IMR-90 (cell line): Measurements from ENCODE around the gene EFCC1. TPM values are rescaled to one million over a fixed set of nuclear protein-coding genes. Genes with fewer than 3 reads are reported as not detected.
A peak's percentile ranks its signal among the peaks of the same experiment; 100 is the strongest.

Experiments
- ATAC-seq: fragments of 200-7000 bp; cut with Tn5 transposase; 2 replicates; pipeline ENCODE4 v1.9.1; 2020; ENCODE audit warnings: low read depth, mild to moderate bottlenecking, moderate library complexity
- BruUV-seq: library from RNA; stranded (reverse); fragments of 400-500 nt; replicated peaks from 2 replicates; lab custom pipeline; 2021; lab: Mats Ljungman, UMichigan
- CTCF ChIA-PET: fragments of 300-600 bp; formaldehyde crosslinking; extraction: SDS; loops from one replicate; lab custom pipeline; 2021; ENCODE audit warnings: antibody characterized with exemption; lab: Yijun Ruan, JAX
- POLR2A ChIA-PET: fragments of 300-600 bp; sonication (Branson Sonifier 250); formaldehyde crosslinking; loops from one replicate; lab custom pipeline; 2022; ENCODE audit warnings: antibody characterized with exemption; ENCODE audit not compliant: unreplicated experiment; lab: Charles Lee
- DNase-seq: peaks from one replicate; pipeline ENCODE4 v3.0.0; 2013
- H2AFZ ChIP-seq: replicated peaks from 2 replicates; pipeline ENCODE3; 2013; ENCODE audit warnings: low read length, mild to moderate bottlenecking; ENCODE audit not compliant: poor library complexity
- H2AK5ac ChIP-seq: 2 replicates; pipeline ENCODE4 v1.6.1; 2013; ENCODE audit warnings: low read depth, low read length, inconsistent platforms
- H2AK9ac ChIP-seq: replicated peaks from 2 replicates; pipeline ENCODE3; 2013; ENCODE audit warnings: mild to moderate bottlenecking, low read depth, low read length, moderate library complexity; ENCODE audit not compliant: poor library complexity
- H2BK120ac ChIP-seq: 2 replicates; pipeline ENCODE4 v1.6.1; 2013; ENCODE audit warnings: low read depth, low read length, inconsistent platforms
- H2BK15ac ChIP-seq: 3 replicates; pipeline ENCODE4 v1.6.1; 2013; ENCODE audit warnings: low read depth, low read length, inconsistent platforms
- H2BK20ac ChIP-seq: 2 replicates; pipeline ENCODE4 v1.6.1; 2013; ENCODE audit warnings: low read depth, mild to moderate bottlenecking, inconsistent platforms, low read length, moderate library complexity
- H2BK5ac ChIP-seq: 2 replicates; pipeline ENCODE4 v1.6.1; 2013; ENCODE audit warnings: mild to moderate bottlenecking, low read depth, low read length, inconsistent platforms; ENCODE audit not compliant: poor library complexity, severe bottlenecking
- H3K14ac ChIP-seq: replicated peaks from 2 replicates; pipeline ENCODE4 v1.6.1; 2013; ENCODE audit warnings: low read depth, low read length, inconsistent platforms
- H3K18ac ChIP-seq: 2 replicates; pipeline ENCODE4 v1.6.1; 2013; ENCODE audit warnings: low read depth, low read length, control low read depth
- H3K23ac ChIP-seq: 2 replicates; pipeline ENCODE4 v1.6.1; 2013; ENCODE audit warnings: low read depth, low read length, inconsistent platforms
- H3K27ac ChIP-seq: 2 replicates; pipeline ENCODE4 v1.5.1; 2013; ENCODE audit warnings: mild to moderate bottlenecking, control low read depth, low read length; ENCODE audit not compliant: insufficient read depth
- H3K27me3 ChIP-seq: 2 replicates; pipeline ENCODE4 v1.6.1; 2013; ENCODE audit warnings: low read length; ENCODE audit not compliant: control insufficient read depth, insufficient read depth
- H3K36me3 ChIP-seq: 2 replicates; pipeline ENCODE4 v1.6.1; 2013; ENCODE audit warnings: low read length, mixed read lengths; ENCODE audit not compliant: control insufficient read depth, insufficient read depth
- H3K4ac ChIP-seq: 2 replicates; pipeline ENCODE4 v1.6.1; 2013; ENCODE audit warnings: low read depth, low read length, inconsistent platforms
- H3K4me1 ChIP-seq: 2 replicates; pipeline ENCODE4 v1.6.1; 2013; ENCODE audit warnings: low read length, mixed read lengths; ENCODE audit not compliant: control insufficient read depth, insufficient read depth
- H3K4me2 ChIP-seq: 2 replicates; pipeline ENCODE4 v1.6.1; 2013; ENCODE audit warnings: low read depth, mild to moderate bottlenecking, control low read depth, low read length, moderate library complexity
- H3K4me3 ChIP-seq: 2 replicates; pipeline ENCODE4 v1.5.1; 2013; ENCODE audit warnings: low read depth, mild to moderate bottlenecking, control low read depth, low read length, moderate library complexity; ENCODE audit not compliant: insufficient read depth
- H3K56ac ChIP-seq: 2 replicates; pipeline ENCODE4 v1.6.1; 2013; ENCODE audit warnings: low read length, inconsistent platforms; ENCODE audit not compliant: insufficient read depth; ENCODE audit errors: extremely low read depth
- H3K79me1 ChIP-seq, 2 experiments: 2 replicates each; pipeline ENCODE4 v1.6.1; 2013; ENCODE audit warnings: low read length in 2 of 2, inconsistent platforms in 1 of 2, low read depth in 1 of 2
- H3K9ac ChIP-seq: 2 replicates; pipeline ENCODE4 v1.6.1; 2013; ENCODE audit warnings: low read depth, low read length, control low read depth
- H3K9me1 ChIP-seq: 2 replicates; pipeline ENCODE4 v1.6.1; 2013; ENCODE audit warnings: low read length, inconsistent platforms; ENCODE audit not compliant: insufficient read depth
- H3K9me3 ChIP-seq: 2 replicates; pipeline ENCODE4 v1.6.1; 2013; ENCODE audit warnings: low read length; ENCODE audit not compliant: control insufficient read depth, insufficient read depth
- H4K20me1 ChIP-seq: 2 replicates; pipeline ENCODE4 v1.6.1; 2013; ENCODE audit warnings: low read length, inconsistent platforms; ENCODE audit not compliant: insufficient read depth
- H4K5ac ChIP-seq: 2 replicates; pipeline ENCODE4 v1.6.1; 2013; ENCODE audit warnings: mild to moderate bottlenecking, low read depth, low read length, control low read depth
- H4K8ac ChIP-seq, 2 experiments: 2 replicates each; pipeline ENCODE4 v1.6.1; 2013; ENCODE audit warnings: low read depth in 2 of 2, low read length in 2 of 2, control low read depth in 1 of 2, inconsistent platforms in 1 of 2
- H4K91ac ChIP-seq: 2 replicates; pipeline ENCODE4 v1.6.1; 2013; ENCODE audit warnings: low read depth, low read length, inconsistent platforms; ENCODE audit not compliant: insufficient read depth
- BHLHE40 ChIP-seq: fragments of 150-350 bp; IDR thresholded peaks from 2 replicates; pipeline ENCODE4 v1.6.1; 2016; ENCODE audit warnings: mild to moderate bottlenecking, low read depth, low read length
- ELK1 ChIP-seq: fragments of 150-350 bp; IDR thresholded peaks from 2 replicates; pipeline ENCODE4 v1.6.1; 2016; ENCODE audit warnings: low read depth, mild to moderate bottlenecking, low read length, moderate library complexity, borderline replicate concordance
- FOS ChIP-seq: fragments of 150-350 bp; IDR thresholded peaks from 2 replicates; pipeline ENCODE4 v1.6.1; 2016; ENCODE audit warnings: low read depth, low read length
- MAZ ChIP-seq: IDR thresholded peaks from 2 replicates; pipeline ENCODE4 v1.6.1; 2012; ENCODE audit warnings: low read depth, mild to moderate bottlenecking, low read length, improper control_type of control experiment, moderate library complexity, borderline replicate concordance
- MXI1 ChIP-seq: IDR thresholded peaks from 2 replicates; pipeline ENCODE4 v1.6.1; 2012; ENCODE audit warnings: low read depth, mild to moderate bottlenecking, low read length, moderate library complexity, borderline replicate concordance
- RAD21 ChIP-seq: IDR thresholded peaks from 2 replicates; pipeline ENCODE4 v1.6.1; 2012; ENCODE audit warnings: low read length, improper control_type of control experiment
- RCOR1 ChIP-seq: IDR thresholded peaks from 2 replicates; pipeline ENCODE4 v1.6.1; 2012; ENCODE audit warnings: mild to moderate bottlenecking, low read length, improper control_type of control experiment; ENCODE audit not compliant: insufficient replicate concordance
- RFX5 ChIP-seq: IDR thresholded peaks from 2 replicates; pipeline ENCODE4 v1.8.0; 2012; ENCODE audit warnings: low read depth, mild to moderate bottlenecking, low read length, moderate library complexity
- SMC3 ChIP-seq: fragments of 150-350 bp; IDR thresholded peaks from 2 replicates; pipeline ENCODE4 v1.6.1; 2016; ENCODE audit warnings: low read depth, mild to moderate bottlenecking, antibody characterized with exemption, low read length, moderate library complexity
- USF2 ChIP-seq: fragments of 150-350 bp; IDR thresholded peaks from 2 replicates; pipeline ENCODE4 v1.6.1; 2017; ENCODE audit warnings: mild to moderate bottlenecking, antibody characterized with exemption, low read length, low read depth
- WGBS, 2 experiments: methylation state at CpG; one replicate each; pipeline versions ENCODE4 v1.1.5 to v1.1.7; 2013; ENCODE audit warnings: missing lambda C conversion rate in 2 of 2; ENCODE audit not compliant: insufficient read length in 1 of 2; ENCODE audit errors: extremely low coverage in 2 of 2; 5-methylcytosine and 5-hydroxymethylcytosine counted together
- dilution Hi-C: fragments of 300-500 bp; cut with HindIII; formaldehyde crosslinking; loops from one replicate; pipeline ENCODE4 v1.14.3; 2018; ENCODE audit warnings: low sequenced_read_pairs; ENCODE audit not compliant: unreplicated experiment
- in situ Hi-C: fragments of 300-500 bp; cut with MboI; formaldehyde crosslinking; loops from 3 replicates; pipeline ENCODE4 v1.14.3; 2019; ENCODE audit warnings: low sequenced_read_pairs, inconsistent platforms, mixed read lengths
- intact Hi-C: fragments of 100-400 bp; cut with micrococcal nuclease; formaldehyde crosslinking; loops from 2 replicates; pipeline ENCODE4 v1.10.0; 2022
- polyA plus RNA-seq, 3 experiments: library from polyadenylated mRNA; depleted of rRNA; stranded (reverse); fragments of >200 nt; gene quantifications; 2 replicates each; pipeline ENCODE4 v1.2.3, GENCODE V29; 2012; ENCODE audit warnings: low replicate concordance in 1 of 3
- total RNA-seq: library from RNA; depleted of rRNA; stranded (reverse); fragments of >200 nt; gene quantifications from 2 replicates; pipeline ENCODE4 v1.2.3, GENCODE V29; 2012

EFCC1 gene
- total and polyA plus RNA-seq, 2 of the 4 experiments (the other 2 are of a cell fraction), result not detected

GRCh38 chr3:129030611-129031010 lies 29.5 kb downstream of the EFCC1 start:
- no peak overlapping the region for H3K9ac ChIP-seq
- ChIA-PET CTCF (no interaction called here), POLR2A (no interaction called here)
- H2BK5ac ChIP-seq, result no peak overlapping the region
- in situ Hi-C loops, result no loop called here
- H2AFZ ChIP-seq, result no peak overlapping the region
- no peaks in the 10 kb centered on the region for H3K79me1 ChIP-seq
- no peaks in the 10 kb centered on the region for H3K36me3 ChIP-seq
- no peak overlapping the region for H2BK20ac ChIP-seq
- no peak overlapping the region for H3K23ac ChIP-seq
- no peak overlapping the region for H4K8ac ChIP-seq
- no peaks in the 10 kb centered on the region for H4K20me1 ChIP-seq
- intact Hi-C loops, result no loop called here
- dilution Hi-C loops, result no loop called here
- H2BK120ac ChIP-seq, result no peak overlapping the region
- no peak for DNase-seq
- H2BK15ac ChIP-seq, result no peak overlapping the region
- H3K9me3 ChIP-seq, result peaks cover 3% of the 10 kb centered on the region; the same call in 1 of the 2 replicates
- no peak overlapping the region for H3K14ac ChIP-seq
- no peak overlapping the region for H2AK5ac ChIP-seq
- WGBS, 2 experiments, result 68% methylated on average over 2 of the region's 4 CpGs; no CpG with 5 or more reads in 1 of the 2 experiments
- H3K4ac ChIP-seq, result no peak overlapping the region
- no peak overlapping the region for H3K4me3 ChIP-seq
- H3K56ac ChIP-seq, result no peak overlapping the region
- peaks cover 43% of the 10 kb centered on the region for H3K27me3 ChIP-seq
- peaks cover 4% of the 10 kb centered on the region for H3K4me1 ChIP-seq
- H3K18ac ChIP-seq, result no peak overlapping the region
- TF ChIP-seq RCOR1, result no peak
- TF ChIP-seq RAD21, result no peak
- no peak for TF ChIP-seq SMC3
- no peak for TF ChIP-seq BHLHE40
- TF ChIP-seq MXI1, result no peak
- TF ChIP-seq MAZ, result no peak
- TF ChIP-seq ELK1, result no peak
- no peak for TF ChIP-seq RFX5
- TF ChIP-seq USF2, result no peak
- TF ChIP-seq FOS, result no peak
- no peak overlapping the region for H3K4me2 ChIP-seq
- H4K91ac ChIP-seq, result no peak overlapping the region
- peak overlapping the region; percentile 63 for H2AK9ac ChIP-seq
- no peak overlapping the region for H4K5ac ChIP-seq
- no peak overlapping the region for H3K27ac ChIP-seq
- no peaks in the 10 kb centered on the region for H3K9me1 ChIP-seq
- no peak for ATAC-seq
- BruUV-seq, result no TSS peak
